Upper lobe of right lung (tissue), 1 donor: ENCODE data around the gene NAA16. TPM values are rescaled to one million over a fixed set of nuclear protein-coding genes. Genes with fewer than 3 reads are reported as not detected.

Experiments
- ATAC-seq: fragments of 200-7000 bp; cut with Tn5 transposase; one replicate; pipeline ENCODE4 v1.9.1; 2020; ENCODE audit warnings: mild to moderate bottlenecking, moderate library complexity
- DNase-seq: peaks from one replicate; pipeline ENCODE4 v3.0.0-alpha.2; 2020
- H3K27ac ChIP-seq: fragments of 200-600 bp; one replicate; pipeline ENCODE4 v1.8.0; 2022
- H3K27me3 ChIP-seq: fragments of 200-600 bp; one replicate; pipeline ENCODE4 v1.8.0; 2022; ENCODE audit warnings: mild to moderate bottlenecking
- H3K36me3 ChIP-seq: fragments of 200-600 bp; one replicate; pipeline ENCODE4 v1.8.0; 2022
- H3K4me1 ChIP-seq: fragments of 200-600 bp; one replicate; pipeline ENCODE4 v1.8.0; 2022
- H3K4me3 ChIP-seq: fragments of 200-600 bp; one replicate; pipeline ENCODE4 v1.8.0; 2022; ENCODE audit warnings: mild to moderate bottlenecking
- H3K9me3 ChIP-seq: fragments of 200-600 bp; one replicate; pipeline ENCODE4 v1.8.0; 2022
- CTCF ChIP-seq: fragments of 200-600 bp; IDR thresholded peaks from one replicate; pipeline ENCODE4 v1.8.0; 2022; ENCODE audit warnings: antibody characterized with exemption
- intact Hi-C: fragments of 100-400 bp; cut with DNase I; formaldehyde crosslinking; loops from one replicate; pipeline ENCODE4 v1.11.0; 2022
- total RNA-seq: library from RNA; stranded (reverse); fragmentation: NEBNext Ultra II Directional; extraction: Animal tissue kit (Norgen Biotek cat#: 25700); gene quantifications from one replicate; pipeline ENCODE4 v1.2.1, GENCODE V29; 2021
- donor health status: DM: no; HTN: yes; CAD: no; lungs with severe emphysema.

NAA16 gene
- total RNA-seq, 1 donor from 2014 or later = 20.9 TPM

GRCh38 chr13:41365631-41366030, 54.6 kb downstream of the NAA16 start:
- Histone ChIP-seq H3K9me3 (no peaks in the 10 kb centered on the region), H3K27me3 (no peaks in the 10 kb centered on the region), H3K27ac (no peak overlapping the region), H3K36me3 (peaks cover 85% of the 10 kb centered on the region), H3K4me1 (no peaks in the 10 kb centered on the region), H3K4me3 (no peak overlapping the region)
- no peak for DNase-seq
- no peak for ATAC-seq
- TF ChIP-seq CTCF = no peak
- intact Hi-C loops = no loop called here

GRCh38 chr13:41370736-41371135, 59.7 kb downstream of the NAA16 start:
- Histone ChIP-seq H3K36me3 (peaks cover 94% of the 10 kb centered on the region), H3K27ac (no peak overlapping the region), H3K4me1 (no peaks in the 10 kb centered on the region), H3K9me3 (no peaks in the 10 kb centered on the region), H3K27me3 (no peaks in the 10 kb centered on the region), H3K4me3 (no peak overlapping the region)
- intact Hi-C loops = no loop called here
- no peak for TF ChIP-seq CTCF
- ATAC-seq (no peak), DNase-seq (no peak)

GRCh38 chr13:41377446-41377845, 66.4 kb downstream of the NAA16 start:
- TF ChIP-seq CTCF = no peak
- H3K9me3 ChIP-seq = no peaks in the 10 kb centered on the region
- H3K4me3 ChIP-seq = no peak overlapping the region
- H3K4me1 ChIP-seq = no peaks in the 10 kb centered on the region
- H3K27me3 ChIP-seq = no peaks in the 10 kb centered on the region
- ATAC-seq = no peak
- H3K27ac ChIP-seq = no peak overlapping the region
- peaks cover 46% of the 10 kb centered on the region for H3K36me3 ChIP-seq
- DNase-seq = no peak
- intact Hi-C loops = no loop called here

GRCh38 chr13:41382431-41382830, 71.4 kb downstream of the NAA16 start:
- H3K4me1 ChIP-seq = no peaks in the 10 kb centered on the region
- ATAC-seq (no peak), DNase-seq (no peak)
- H3K4me3 ChIP-seq = no peak overlapping the region
- H3K36me3 ChIP-seq = no peaks in the 10 kb centered on the region
- intact Hi-C loops = no loop called here
- no peak overlapping the region for H3K27ac ChIP-seq
- H3K27me3 ChIP-seq = no peaks in the 10 kb centered on the region
- H3K9me3 ChIP-seq = no peaks in the 10 kb centered on the region
- no peak for TF ChIP-seq CTCF

- peak; percentile 50 for ATAC-seq
- no peak for DNase-seq
- H3K27ac ChIP-seq = no peak overlapping the region
- no peaks in the 10 kb centered on the region for H3K27me3 ChIP-seq
- intact Hi-C loops = no loop called here
- TF ChIP-seq CTCF = no peak
- H3K4me3 ChIP-seq = no peak overlapping the region
- H3K9me3 ChIP-seq = no peaks in the 10 kb centered on the region
- H3K4me1 ChIP-seq = no peaks in the 10 kb centered on the region
- no peaks in the 10 kb centered on the region for H3K36me3 ChIP-seq
Observed at GRCh38 chr13:41383386-41383785, 72.3 kb downstream of the NAA16 start.

- Histone ChIP-seq H3K4me3 (no peak overlapping the region), H3K36me3 (no peaks in the 10 kb centered on the region), H3K9me3 (no peaks in the 10 kb centered on the region), H3K4me1 (no peaks in the 10 kb centered on the region), H3K27me3 (no peaks in the 10 kb centered on the region), H3K27ac (no peak overlapping the region)
- intact Hi-C loops = no loop called here
- no peak for ATAC-seq
- peak; percentile 43 for TF ChIP-seq CTCF
- no peak for DNase-seq
Observed at GRCh38 chr13:41384749-41385503, 73.9 kb downstream of the NAA16 start.
